ENCODE measurements around the gene CTNNA2. TPM values are rescaled to one million over a fixed set of nuclear protein-coding genes. Genes with fewer than 3 reads are reported as not detected.

The CTNNA2 gene
- total and polyA plus RNA-seq, 2 of the 8 experiments (the other 6 are each of a cell fraction or from before 2014, with no cell fraction given): 3.9 to 9.0 TPM

GRCh38 chr2:80113399-80113798 is 600.5 kb downstream of the CTNNA2 start (continued):
- no peak for TF ChIP-seq ATF2 (IDR thresholded peaks at IDR 0.05; ENCODE audit: low read length)
- TF ChIP-seq NANOG (IDR thresholded peaks at IDR 0.05; ENCODE audit: insufficient read depth, low read depth, low read length, poor library complexity, severe bottlenecking): no peak
- no peak for TF ChIP-seq SRF (IDR thresholded peaks at IDR 0.05; ENCODE audit: low read depth, low read length)
- TF ChIP-seq CREB1 (IDR thresholded peaks at IDR 0.05): no peak
- TF ChIP-seq RNF2 (IDR thresholded peaks at IDR 0.05; ENCODE audit: borderline replicate concordance, low read depth, low read length, missing control alignments, poor library complexity, severe bottlenecking): no peak
- no peak for TF ChIP-seq BCL11A (IDR thresholded peaks at IDR 0.05; ENCODE audit: low read depth in 2 of 2, low read length in 2 of 2)
- no peak for TF ChIP-seq YY1 (IDR thresholded peaks at IDR 0.05; ENCODE audit: low read depth, low read length)

Measured in H1 (cell line).